ENCODE data around the gene KLK15. TPM values are rescaled to one million over a fixed set of nuclear protein-coding genes. Genes with fewer than 3 reads are reported as not detected.

The KLK15 gene
- polyA plus RNA-seq, 1 donor from 2014 or later = not detected

DNA sequence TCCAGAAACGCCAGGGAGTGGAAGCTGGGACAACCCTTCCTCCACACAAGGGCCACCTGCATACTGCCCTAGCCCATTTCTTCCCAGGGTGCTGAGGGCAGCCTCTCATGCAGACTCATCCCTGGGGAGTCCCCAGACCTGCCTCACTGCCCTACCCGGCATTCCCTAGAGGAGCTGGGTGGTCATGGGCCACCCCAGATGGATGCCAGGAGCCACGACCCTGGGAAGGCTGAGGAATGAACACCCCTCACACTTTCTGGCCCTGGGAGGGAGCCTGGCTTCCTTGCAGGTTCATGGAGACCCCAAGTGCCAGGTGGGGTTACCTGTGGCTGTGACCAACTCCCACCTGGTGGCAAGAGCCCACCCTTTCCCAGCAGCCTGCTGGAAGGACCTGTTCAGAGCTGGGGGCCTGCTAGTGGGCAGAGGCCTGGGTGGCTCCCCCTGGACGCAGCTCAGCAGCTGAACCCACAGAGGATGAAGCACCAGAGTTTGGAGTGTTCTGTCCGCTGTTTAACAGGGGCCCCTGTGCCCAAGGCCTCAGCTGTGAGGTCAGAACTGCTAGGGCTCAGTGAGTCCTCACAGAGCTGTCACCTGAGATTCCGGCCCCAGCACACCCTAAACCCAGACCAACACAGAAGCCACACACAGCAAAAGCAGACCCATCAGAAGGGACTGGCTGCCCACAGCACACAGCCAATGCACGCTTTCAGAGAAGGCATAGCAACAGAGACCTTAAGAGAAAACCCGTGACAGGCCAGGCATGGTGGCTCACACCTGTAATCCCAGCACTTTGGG is 36.5 kb downstream of the KLK15 start:
- no peak for TF ChIP-seq SMC3 (conservative IDR thresholded peaks at IDR 0.05; ENCODE audit: poor library complexity)
- TF ChIP-seq, protein P1, sequence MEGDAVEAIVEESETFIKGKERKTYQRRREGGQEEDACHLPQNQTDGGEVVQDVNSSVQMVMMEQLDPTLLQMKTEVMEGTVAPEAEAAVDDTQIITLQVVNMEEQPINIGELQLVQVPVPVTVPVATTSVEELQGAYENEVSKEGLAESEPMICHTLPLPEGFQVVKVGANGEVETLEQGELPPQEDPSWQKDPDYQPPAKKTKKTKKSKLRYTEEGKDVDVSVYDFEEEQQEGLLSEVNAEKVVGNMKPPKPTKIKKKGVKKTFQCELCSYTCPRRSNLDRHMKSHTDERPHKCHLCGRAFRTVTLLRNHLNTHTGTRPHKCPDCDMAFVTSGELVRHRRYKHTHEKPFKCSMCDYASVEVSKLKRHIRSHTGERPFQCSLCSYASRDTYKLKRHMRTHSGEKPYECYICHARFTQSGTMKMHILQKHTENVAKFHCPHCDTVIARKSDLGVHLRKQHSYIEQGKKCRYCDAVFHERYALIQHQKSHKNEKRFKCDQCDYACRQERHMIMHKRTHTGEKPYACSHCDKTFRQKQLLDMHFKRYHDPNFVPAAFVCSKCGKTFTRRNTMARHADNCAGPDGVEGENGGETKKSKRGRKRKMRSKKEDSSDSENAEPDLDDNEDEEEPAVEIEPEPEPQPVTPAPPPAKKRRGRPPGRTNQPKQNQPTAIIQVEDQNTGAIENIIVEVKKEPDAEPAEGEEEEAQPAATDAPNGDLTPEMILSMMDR (IDR thresholded peaks at IDR 0.05; ENCODE audit: poor library complexity, severe bottlenecking) = no peak
- no peak for TF ChIP-seq TAF1 (IDR thresholded peaks at IDR 0.05; ENCODE audit: low read depth)
- no peak for TF ChIP-seq RAD21 (conservative IDR thresholded peaks at IDR 0.05)
- TF ChIP-seq EZH2 (IDR thresholded peaks at IDR 0.05; ENCODE audit: borderline replicate concordance, insufficient read depth, low read length, poor library complexity, severe bottlenecking) = no peak
- no peak for TF ChIP-seq EP300 (conservative IDR thresholded peaks at IDR 0.05; ENCODE audit: poor library complexity, severe bottlenecking)
- TF ChIP-seq POLR2AphosphoS5 (IDR thresholded peaks at IDR 0.05) = no peak
- Histone ChIP-seq H3K4me2 (ENCODE audit: low read length) (no peak overlapping the region), H3K4me3 (ENCODE audit: low read length) (no peak overlapping the region), H3K36me3 (ENCODE audit: insufficient read depth, low read length) (no peaks in the 10 kb centered on the region), H2AFZ (ENCODE audit: low read depth, low read length) (no peak overlapping the region), H3K9ac (ENCODE audit: low read length) (no peak overlapping the region), H3K27me3 (ENCODE audit: insufficient read depth, low read depth, low read length) (no peaks in the 10 kb centered on the region), H3K9me3 (ENCODE audit: low read length) (no peaks in the 10 kb centered on the region), H4K20me1 (ENCODE audit: insufficient read depth) (no peaks in the 10 kb centered on the region), H3K27ac (ENCODE audit: low read length) (no peak overlapping the region), H3F3A (ENCODE audit: insufficient read depth, low read length, poor library complexity, severe bottlenecking) (no peaks in the 10 kb centered on the region), H3K79me2 (replicated peaks; ENCODE audit: insufficient read depth, low read length) (peaks cover under 1% of the 10 kb centered on the region), H3K9me2 (ENCODE audit: insufficient read depth, low read length) (no peaks in the 10 kb centered on the region)

DNA sequence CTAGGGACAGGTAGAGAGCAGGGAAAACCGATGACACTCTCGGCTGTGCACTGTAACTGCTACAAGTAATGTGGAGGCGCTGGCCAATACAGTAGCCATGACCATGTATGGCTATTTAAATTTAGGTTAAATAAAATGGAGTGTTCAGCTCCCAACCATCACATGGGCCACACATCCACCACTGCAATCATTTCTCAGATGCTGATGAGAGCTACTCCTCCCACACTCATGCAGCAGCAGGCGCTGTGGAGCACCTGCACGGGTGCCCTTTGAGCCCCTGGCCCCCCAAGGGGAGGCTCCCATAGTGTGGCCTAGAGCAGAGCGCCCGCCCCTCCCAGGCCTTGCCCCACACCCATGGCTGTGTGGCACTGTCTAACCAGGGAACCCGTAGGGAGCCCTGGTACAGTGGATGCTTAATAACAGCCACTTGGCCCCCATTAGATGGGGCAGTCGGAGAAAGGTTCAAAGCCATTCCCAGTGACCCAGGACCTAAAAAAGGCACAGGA is 37.2 kb downstream of the KLK15 start:
- Histone ChIP-seq H2AFZ (ENCODE audit: low read depth, low read length) (no peak overlapping the region), H3K9ac (ENCODE audit: low read length) (no peak overlapping the region), H3K36me3 (ENCODE audit: insufficient read depth, low read length) (no peaks in the 10 kb centered on the region), H3F3A (ENCODE audit: insufficient read depth, low read length, poor library complexity, severe bottlenecking) (no peaks in the 10 kb centered on the region), H3K79me2 (replicated peaks; ENCODE audit: insufficient read depth, low read length) (no peaks in the 10 kb centered on the region), H3K27ac (ENCODE audit: low read length) (no peak overlapping the region), H3K4me3 (ENCODE audit: low read length) (no peak overlapping the region), H4K20me1 (ENCODE audit: insufficient read depth) (no peaks in the 10 kb centered on the region), H3K27me3 (ENCODE audit: insufficient read depth, low read depth, low read length) (no peaks in the 10 kb centered on the region), H3K9me3 (ENCODE audit: low read length) (no peaks in the 10 kb centered on the region), H3K9me2 (ENCODE audit: insufficient read depth, low read length) (no peaks in the 10 kb centered on the region), H3K4me2 (ENCODE audit: low read length) (no peak overlapping the region)
- TF ChIP-seq MXI1 (conservative IDR thresholded peaks at IDR 0.05; ENCODE audit: poor library complexity, severe bottlenecking) = no peak
- no peak for TF ChIP-seq EP300 (conservative IDR thresholded peaks at IDR 0.05; ENCODE audit: poor library complexity, severe bottlenecking)
- TF ChIP-seq RAD21 (conservative IDR thresholded peaks at IDR 0.05) = no peak
- TF ChIP-seq POLR2AphosphoS5 (IDR thresholded peaks at IDR 0.05) = no peak
- no peak for TF ChIP-seq SMC3 (conservative IDR thresholded peaks at IDR 0.05; ENCODE audit: poor library complexity)
- TF ChIP-seq, protein P2, sequence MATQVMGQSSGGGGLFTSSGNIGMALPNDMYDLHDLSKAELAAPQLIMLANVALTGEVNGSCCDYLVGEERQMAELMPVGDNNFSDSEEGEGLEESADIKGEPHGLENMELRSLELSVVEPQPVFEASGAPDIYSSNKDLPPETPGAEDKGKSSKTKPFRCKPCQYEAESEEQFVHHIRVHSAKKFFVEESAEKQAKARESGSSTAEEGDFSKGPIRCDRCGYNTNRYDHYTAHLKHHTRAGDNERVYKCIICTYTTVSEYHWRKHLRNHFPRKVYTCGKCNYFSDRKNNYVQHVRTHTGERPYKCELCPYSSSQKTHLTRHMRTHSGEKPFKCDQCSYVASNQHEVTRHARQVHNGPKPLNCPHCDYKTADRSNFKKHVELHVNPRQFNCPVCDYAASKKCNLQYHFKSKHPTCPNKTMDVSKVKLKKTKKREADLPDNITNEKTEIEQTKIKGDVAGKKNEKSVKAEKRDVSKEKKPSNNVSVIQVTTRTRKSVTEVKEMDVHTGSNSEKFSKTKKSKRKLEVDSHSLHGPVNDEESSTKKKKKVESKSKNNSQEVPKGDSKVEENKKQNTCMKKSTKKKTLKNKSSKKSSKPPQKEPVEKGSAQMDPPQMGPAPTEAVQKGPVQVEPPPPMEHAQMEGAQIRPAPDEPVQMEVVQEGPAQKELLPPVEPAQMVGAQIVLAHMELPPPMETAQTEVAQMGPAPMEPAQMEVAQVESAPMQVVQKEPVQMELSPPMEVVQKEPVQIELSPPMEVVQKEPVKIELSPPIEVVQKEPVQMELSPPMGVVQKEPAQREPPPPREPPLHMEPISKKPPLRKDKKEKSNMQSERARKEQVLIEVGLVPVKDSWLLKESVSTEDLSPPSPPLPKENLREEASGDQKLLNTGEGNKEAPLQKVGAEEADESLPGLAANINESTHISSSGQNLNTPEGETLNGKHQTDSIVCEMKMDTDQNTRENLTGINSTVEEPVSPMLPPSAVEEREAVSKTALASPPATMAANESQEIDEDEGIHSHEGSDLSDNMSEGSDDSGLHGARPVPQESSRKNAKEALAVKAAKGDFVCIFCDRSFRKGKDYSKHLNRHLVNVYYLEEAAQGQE (IDR thresholded peaks at IDR 0.05; ENCODE audit: borderline replicate concordance) = no peak
- TF ChIP-seq, protein P1 (IDR thresholded peaks at IDR 0.05; ENCODE audit: poor library complexity, severe bottlenecking) = no peak
- TF ChIP-seq TAF1 (IDR thresholded peaks at IDR 0.05; ENCODE audit: low read depth) = no peak
- TF ChIP-seq EZH2 (IDR thresholded peaks at IDR 0.05; ENCODE audit: borderline replicate concordance, insufficient read depth, low read length, poor library complexity, severe bottlenecking) = no peak

Measured in neural cell (in vitro differentiated cells).